Neuronal stem cell (in vitro differentiated cells): ENCODE results near the gene SIL1.

Experiments
- DNase-seq: peaks from one replicate; pipeline ENCODE4 v3.0.0-alpha.2; 2013; ENCODE audit warnings: low spot score
- H2AFZ ChIP-seq: one replicate; pipeline ENCODE4 v1.6.1; 2013; ENCODE audit warnings: mild to moderate bottlenecking, low read length, inconsistent platforms
- H2AK5ac ChIP-seq: 2 replicates; pipeline ENCODE4 v1.6.1; 2013; ENCODE audit warnings: low read depth, mild to moderate bottlenecking, inconsistent platforms, low read length, moderate library complexity, mixed read lengths
- H2BK120ac ChIP-seq: 2 replicates; pipeline ENCODE4 v1.6.1; 2013; ENCODE audit warnings: low read depth, mild to moderate bottlenecking, inconsistent platforms, low read length, moderate library complexity, mixed read lengths
- H2BK12ac ChIP-seq: one replicate; pipeline ENCODE4 v1.6.1; 2013; ENCODE audit warnings: low read length, inconsistent platforms
- H2BK15ac ChIP-seq: 2 replicates; pipeline ENCODE4 v1.6.1; 2013; ENCODE audit warnings: mild to moderate bottlenecking, low read length, inconsistent platforms, mixed read lengths
- H2BK5ac ChIP-seq: one replicate; pipeline ENCODE4 v1.6.1; 2013; ENCODE audit warnings: inconsistent platforms, mild to moderate bottlenecking, low read length, moderate library complexity
- H3K14ac ChIP-seq: one replicate; pipeline ENCODE4 v1.6.1; 2013; ENCODE audit warnings: low read length, inconsistent platforms
- H3K18ac ChIP-seq: 2 replicates; pipeline ENCODE4 v1.6.1; 2013; ENCODE audit warnings: low read length, inconsistent platforms
- H3K23ac ChIP-seq: 2 replicates; pipeline ENCODE4 v1.6.1; 2013; ENCODE audit warnings: low read depth, mild to moderate bottlenecking, mixed read lengths, low read length, inconsistent platforms; ENCODE audit not compliant: poor library complexity
- H3K27ac ChIP-seq: replicated peaks from 3 replicates; pipeline ENCODE4 v1.5.1; 2013; ENCODE audit warnings: low read length, inconsistent platforms
- H3K27me3 ChIP-seq, 3 experiments: 2 replicates each; pipeline ENCODE4 v1.6.1; 2013; ENCODE audit warnings: low read length in 3 of 3, mild to moderate bottlenecking in 2 of 3, inconsistent platforms in 1 of 3, low read depth in 1 of 3, mixed read lengths in 1 of 3, moderate library complexity in 1 of 3; ENCODE audit not compliant: control insufficient read depth in 3 of 3, insufficient read depth in 3 of 3
- H3K36me3 ChIP-seq, 2 donors: replicated peaks in 1 of 2; 2 replicates each; pipeline ENCODE4 v1.6.1; 2013; ENCODE audit warnings: low read length in 2 of 2; ENCODE audit not compliant: control insufficient read depth in 2 of 2, insufficient read depth in 2 of 2
- H3K4ac ChIP-seq: 2 replicates; pipeline ENCODE4 v1.6.1; 2013; ENCODE audit warnings: inconsistent platforms, mild to moderate bottlenecking, low read length, moderate library complexity
- H3K4me1 ChIP-seq, 2 donors: 1 replicate in 1 of 2; 2 replicates in 1 of 2; pipeline ENCODE4 v1.6.1; 2013; ENCODE audit warnings: low read length in 2 of 2, low read depth in 1 of 2; ENCODE audit not compliant: control insufficient read depth in 2 of 2, insufficient read depth in 1 of 2
- H3K4me2 ChIP-seq: one replicate; pipeline ENCODE4 v1.6.1; 2013; ENCODE audit warnings: mild to moderate bottlenecking, low read length, inconsistent platforms; ENCODE audit not compliant: insufficient read depth, poor library complexity, severe bottlenecking
- H3K4me3 ChIP-seq, 2 donors: 2 replicates each; pipeline ENCODE4 v1.5.1; 2013; ENCODE audit warnings: low read length in 2 of 2, mild to moderate bottlenecking in 2 of 2, inconsistent platforms in 1 of 2, moderate library complexity in 1 of 2
- H3K79me1 ChIP-seq: one replicate; pipeline ENCODE4 v1.6.1; 2013; ENCODE audit warnings: low read depth, mild to moderate bottlenecking, inconsistent platforms, low read length, moderate library complexity
- H3K9ac ChIP-seq: one replicate; pipeline ENCODE4 v1.6.1; 2013; ENCODE audit warnings: mild to moderate bottlenecking, low read depth, low read length, inconsistent platforms; ENCODE audit not compliant: poor library complexity
- H3K9me3 ChIP-seq, 2 donors: replicated peaks in 1 of 2; 2 replicates each; pipeline versions ENCODE3 to v1.6.1; 2013; ENCODE audit warnings: low read length in 2 of 2, mild to moderate bottlenecking in 2 of 2, inconsistent platforms in 1 of 2, low read depth in 1 of 2, mixed read lengths in 1 of 2, moderate library complexity in 1 of 2; ENCODE audit not compliant: control insufficient read depth in 2 of 2, insufficient read depth in 1 of 2
- H4K8ac ChIP-seq: one replicate; pipeline ENCODE4 v1.6.1; 2013; ENCODE audit warnings: low read depth, mild to moderate bottlenecking, inconsistent platforms, low read length, moderate library complexity
- H4K91ac ChIP-seq: one replicate; pipeline ENCODE4 v1.6.1; 2013; ENCODE audit warnings: low read length, low read depth, mild to moderate bottlenecking, inconsistent platforms; ENCODE audit not compliant: poor library complexity
- WGBS, 2 donors: extraction: QIAGEN DNeasy Blood & Tissue Kit; methylation state at CpG; one replicate each; pipeline ENCODE4 v1.1.7; 2013; ENCODE audit warnings: missing lambda C conversion rate in 2 of 2, mixed read lengths in 1 of 2; ENCODE audit not compliant: insufficient read length in 2 of 2, insufficient replicate concordance in 1 of 2; ENCODE audit errors: extremely low coverage in 2 of 2; 5-methylcytosine and 5-hydroxymethylcytosine counted together

Gene SIL1

GRCh38 chr5:139019880-139020279 lies 178.3 kb downstream of the SIL1 start:
- H2BK12ac ChIP-seq, result no peak overlapping the region
- no peak overlapping the region for H3K9ac ChIP-seq
- H3K27me3 ChIP-seq, result no peaks in the 10 kb centered on the region
- no peaks in the 10 kb centered on the region for H3K79me1 ChIP-seq
- H3K4ac ChIP-seq, result no peak overlapping the region
- peaks cover 0 to 6% of the 10 kb centered on the region in 2 donors for H3K9me3 ChIP-seq
- no peak overlapping the region for H4K8ac ChIP-seq
- H2BK120ac ChIP-seq, result no peak overlapping the region
- H3K23ac ChIP-seq, result no peak overlapping the region
- no peak overlapping the region for H3K14ac ChIP-seq
- no peak overlapping the region for H4K91ac ChIP-seq
- no CpG with 5 or more reads among the region's 4 CpGs for WGBS, 2 donors
- no peak overlapping the region for H2AFZ ChIP-seq
- no peak overlapping the region for H2AK5ac ChIP-seq
- no peak overlapping the region for H3K4me2 ChIP-seq
- H3K4me3 ChIP-seq, result no peak overlapping the region
- DNase-seq, result no peak
- no peak overlapping the region for H2BK15ac ChIP-seq
- H3K27ac ChIP-seq, result no peak overlapping the region
- no peaks in the 10 kb centered on the region for H3K4me1 ChIP-seq
- peaks cover 0 to 68% of the 10 kb centered on the region in 2 donors for H3K36me3 ChIP-seq
- no peak overlapping the region for H2BK5ac ChIP-seq
- no peak overlapping the region for H3K18ac ChIP-seq

- H2AK5ac ChIP-seq, result no peak overlapping the region
- H3K27me3 ChIP-seq, result no peaks in the 10 kb centered on the region
- H2BK12ac ChIP-seq, result no peak overlapping the region
- DNase-seq, result no peak
- H2AFZ ChIP-seq, result no peak overlapping the region
- no peak overlapping the region for H3K18ac ChIP-seq
- no peaks in the 10 kb centered on the region for H3K79me1 ChIP-seq
- H3K9ac ChIP-seq, result no peak overlapping the region
- WGBS, 2 donors, result no CpG with 5 or more reads among the region's 3 CpGs
- no peak overlapping the region for H3K27ac ChIP-seq
- peaks cover 0 to 6% of the 10 kb centered on the region in 2 donors for H3K9me3 ChIP-seq
- no peak overlapping the region for H3K23ac ChIP-seq
- no peak overlapping the region for H3K4me2 ChIP-seq
- no peak overlapping the region for H2BK15ac ChIP-seq
- no peak overlapping the region for H2BK5ac ChIP-seq
- H3K14ac ChIP-seq, result no peak overlapping the region
- H3K4me3 ChIP-seq, result no peak overlapping the region
- H3K4me1 ChIP-seq, result no peaks in the 10 kb centered on the region
- H4K8ac ChIP-seq, result no peak overlapping the region
- H2BK120ac ChIP-seq, result no peak overlapping the region
- peaks cover 0 to 66% of the 10 kb centered on the region in 2 donors for H3K36me3 ChIP-seq
- no peak overlapping the region for H3K4ac ChIP-seq
- H4K91ac ChIP-seq, result no peak overlapping the region
Observed at GRCh38 chr5:139019211-139019610, 179.0 kb downstream of the SIL1 start.

- Histone ChIP-seq H3K4me1 (no peaks in the 10 kb centered on the region), H2AFZ (no peak overlapping the region), H3K23ac (no peak overlapping the region), H2AK5ac (no peak overlapping the region), H3K4me3 (no peak overlapping the region), H3K9me3 (peaks cover 0 to 6% of the 10 kb centered on the region in 2 donors), H3K27me3 (no peaks in the 10 kb centered on the region), H2BK5ac (no peak overlapping the region), H3K79me1 (no peaks in the 10 kb centered on the region), H3K4ac (no peak overlapping the region), H3K18ac (no peak overlapping the region), H3K9ac (no peak overlapping the region), H3K14ac (no peak overlapping the region), H2BK120ac (no peak overlapping the region), H2BK15ac (no peak overlapping the region), H2BK12ac (no peak overlapping the region), H4K8ac (no peak overlapping the region), H4K91ac (no peak overlapping the region), H3K4me2 (no peak overlapping the region), H3K36me3 (peaks cover 0 to 53% of the 10 kb centered on the region in 2 donors), H3K27ac (no peak overlapping the region)
- WGBS, 2 donors, result no CpG with 5 or more reads among the region's 5 CpGs
- no peak for DNase-seq
Observed at GRCh38 chr5:139017624-139018023, 180.5 kb downstream of the SIL1 start.

- no peak overlapping the region for H3K18ac ChIP-seq
- H3K4me1 ChIP-seq, result peaks cover 0 to 2% of the 10 kb centered on the region in 2 donors
- no peak overlapping the region for H3K27ac ChIP-seq
- H3K4me3 ChIP-seq, result no peak overlapping the region
- no peak overlapping the region for H4K8ac ChIP-seq
- H3K14ac ChIP-seq, result no peak overlapping the region
- H3K79me1 ChIP-seq, result no peaks in the 10 kb centered on the region
- DNase-seq, result no peak
- no peak overlapping the region for H2BK15ac ChIP-seq
- no peak overlapping the region for H3K23ac ChIP-seq
- H4K91ac ChIP-seq, result no peak overlapping the region
- no CpG with 5 or more reads among the region's 3 CpGs for WGBS, 2 donors
- no peak overlapping the region for H2BK5ac ChIP-seq
- no peak overlapping the region for H2AFZ ChIP-seq
- H3K9ac ChIP-seq, result no peak overlapping the region
- H3K36me3 ChIP-seq, result peaks cover 0 to 41% of the 10 kb centered on the region in 2 donors
- no peak overlapping the region for H3K4me2 ChIP-seq
- no peaks in the 10 kb centered on the region for H3K27me3 ChIP-seq
- peaks cover 0 to 6% of the 10 kb centered on the region in 2 donors for H3K9me3 ChIP-seq
- no peak overlapping the region for H3K4ac ChIP-seq
- no peak overlapping the region for H2AK5ac ChIP-seq
- H2BK120ac ChIP-seq, result no peak overlapping the region
- no peak overlapping the region for H2BK12ac ChIP-seq
Observed at GRCh38 chr5:139016186-139016585, 182.0 kb downstream of the SIL1 start.
